Activated CD4-positive, alpha-beta memory T cell treated with anti-CD3 and anti-CD28 coated beads for 36 hours (primary cell): ENCODE data around the gene C19orf73. TPM values are rescaled to one million over a fixed set of nuclear protein-coding genes. Genes with fewer than 3 reads are reported as not detected.
"Not testable (repeated sequence)": the region's sequence is repeated elsewhere in the genome, so short reads cannot be mapped to it uniquely, and the experiment has no call there.

ENCODE experiments used
- CTCF ChIA-PET: fragments of 350-600 bp; sonication (Branson Sonifier 250); formaldehyde crosslinking; loops from one replicate; lab custom pipeline; 2021; ENCODE audit warnings: antibody characterized with exemption, inconsistent platforms; lab: Charles Lee
- POLR2A ChIA-PET: fragments of 350-600 bp; sonication (Branson Sonifier 250); formaldehyde crosslinking; loops from one replicate; lab custom pipeline; 2021; ENCODE audit warnings: antibody characterized with exemption; lab: Charles Lee
- DNase-seq: peaks from one replicate; pipeline ENCODE4 v3.0.0-alpha.2; 2020
- H3K27ac Mint-ChIP-seq: one replicate; pipeline ENCODE4 v1.8.0; 2021; ENCODE audit warnings: mixed read lengths
- H3K27me3 Mint-ChIP-seq: one replicate; pipeline ENCODE4 v1.8.0; 2021; ENCODE audit warnings: mixed read lengths
- H3K36me3 Mint-ChIP-seq: one replicate; pipeline ENCODE4 v1.8.0; 2021; ENCODE audit warnings: mixed read lengths
- H3K4me1 Mint-ChIP-seq: one replicate; pipeline ENCODE4 v1.8.0; 2021; ENCODE audit warnings: low read depth, mixed read lengths
- H3K4me3 Mint-ChIP-seq: one replicate; pipeline ENCODE4 v1.8.0; 2021; ENCODE audit warnings: mild to moderate bottlenecking, mixed read lengths
- H3K9me3 Mint-ChIP-seq: one replicate; pipeline ENCODE4 v1.8.0; 2021; ENCODE audit warnings: mixed read lengths
- intact Hi-C: fragments of 100-400 bp; cut with micrococcal nuclease; formaldehyde crosslinking; loops from one replicate; pipeline ENCODE4 v1.15.1; 2023
- total RNA-seq, 2 experiments: library from RNA; stranded (reverse); gene quantifications; one replicate each; pipeline ENCODE4 v1.2.3, GENCODE V29; 2021

The C19orf73 gene
- total RNA-seq, 2 experiments from 2014 or later: 1.4 TPM

DNA sequence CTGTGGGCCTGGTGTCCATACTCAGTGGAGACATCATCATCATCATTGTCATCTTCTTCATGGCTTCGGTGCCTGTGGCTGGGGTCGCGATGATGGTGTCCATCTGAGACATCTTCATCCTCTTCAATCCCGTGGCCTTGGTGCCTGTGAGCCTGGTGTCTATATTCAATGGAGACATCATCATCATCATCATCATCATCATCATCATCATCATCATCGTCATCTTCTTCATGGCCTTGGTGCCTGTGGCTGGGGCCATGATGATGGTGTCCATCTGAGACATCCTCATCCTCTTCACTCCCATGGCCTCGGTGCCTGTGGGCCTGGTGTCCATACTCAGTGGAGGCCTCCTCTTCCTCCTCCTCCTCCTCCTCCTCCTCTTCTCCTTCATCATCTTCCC lies 35.3 kb upstream of the C19orf73 start:
- H3K4me1 Mint-ChIP-seq: peaks cover 21% of the 10 kb centered on the region
- ChIA-PET POLR2A (no interaction called here), CTCF (no interaction called here)
- no peaks in the 10 kb centered on the region for H3K9me3 Mint-ChIP-seq
- no peak for DNase-seq
- intact Hi-C loops: no loop called here
- peaks cover 63% of the 10 kb centered on the region for H3K27me3 Mint-ChIP-seq
- no peaks in the 10 kb centered on the region for H3K36me3 Mint-ChIP-seq
- H3K4me3 Mint-ChIP-seq: no peak overlapping the region
- no peak overlapping the region for H3K27ac Mint-ChIP-seq

DNA sequence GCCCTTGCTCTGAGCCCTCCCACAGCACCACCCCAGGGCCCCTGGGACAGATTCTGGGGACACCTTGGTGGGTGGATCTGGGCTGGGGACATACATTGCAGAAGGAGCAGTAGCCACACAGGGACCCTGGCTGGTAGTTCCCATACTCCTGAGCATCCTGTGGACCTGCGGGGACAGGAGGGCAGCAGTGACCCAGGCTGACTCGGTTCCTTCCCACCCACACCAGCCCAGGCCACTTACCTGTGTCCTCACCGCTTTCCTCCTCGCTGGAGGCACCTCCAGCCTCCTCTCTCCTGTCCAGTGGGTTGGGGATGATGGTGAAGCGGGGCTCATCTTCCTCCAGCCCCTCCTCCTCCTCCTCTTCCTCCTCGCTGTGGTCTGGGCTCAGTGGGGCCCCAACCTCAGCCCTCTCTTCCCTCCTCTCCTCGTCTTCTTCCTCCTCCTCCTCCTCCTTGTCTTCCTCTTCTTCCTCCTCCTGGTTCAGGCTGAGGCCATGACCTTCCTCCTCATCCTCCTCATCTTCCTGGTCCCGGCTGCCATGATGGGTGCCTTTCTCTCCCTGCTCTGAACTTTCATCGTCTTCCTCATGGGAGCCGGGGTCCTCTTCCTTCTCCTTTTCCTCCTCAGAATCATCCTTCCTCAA lies 34.3 kb upstream of the C19orf73 start:
- intact Hi-C loops: no loop called here
- Mint-ChIP-seq H3K36me3 (no peaks in the 10 kb centered on the region), H3K4me3 (no peak overlapping the region), H3K4me1 (peaks cover 26% of the 10 kb centered on the region), H3K9me3 (no peaks in the 10 kb centered on the region), H3K27ac (no peak overlapping the region), H3K27me3 (peaks cover 66% of the 10 kb centered on the region)
- DNase-seq: no peak
- ChIA-PET CTCF (interaction anchor here (1.2 kb wide), 1 partner anchor 39 kb away, joined by 4 read pairs; the partner anchor contains the start of gene LIN7B), POLR2A (no interaction called here)

DNA sequence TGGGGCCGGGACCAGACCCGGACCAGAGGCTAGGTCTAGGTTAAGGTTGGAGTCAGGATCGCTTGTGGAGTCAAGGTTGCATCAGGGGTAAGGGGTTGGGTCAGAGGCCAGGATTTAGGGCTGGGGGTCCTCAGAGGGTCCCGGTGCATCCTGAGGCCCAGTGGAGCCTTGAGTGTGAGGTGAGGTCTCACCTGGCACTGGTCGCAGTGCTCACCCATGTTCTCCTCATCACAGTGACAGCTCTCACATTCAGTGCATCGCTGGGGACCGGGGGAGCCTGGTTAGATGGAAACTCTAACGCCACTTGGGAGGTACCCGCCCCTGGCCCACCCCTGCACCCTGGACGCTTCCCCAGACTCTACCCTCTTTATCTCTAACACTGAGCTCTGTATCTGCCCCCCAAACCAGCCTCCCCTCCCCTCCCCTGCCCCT lies 33.2 kb upstream of the C19orf73 start:
- intact Hi-C loops: no loop called here
- H3K4me3 Mint-ChIP-seq: no peak overlapping the region
- ChIA-PET CTCF (interaction anchor here (1.1 to 1.2 kb wide), 3 partner anchors 38 to 73 kb away, joined by 3 to 4 read pairs (median 4); partner anchors contain the start of gene LIN7B), POLR2A (no interaction called here)
- H3K27ac Mint-ChIP-seq: no peak overlapping the region
- peaks cover 25% of the 10 kb centered on the region for H3K4me1 Mint-ChIP-seq
- peaks cover 67% of the 10 kb centered on the region for H3K27me3 Mint-ChIP-seq
- no peaks in the 10 kb centered on the region for H3K9me3 Mint-ChIP-seq
- no peaks in the 10 kb centered on the region for H3K36me3 Mint-ChIP-seq
- no peak for DNase-seq

DNA sequence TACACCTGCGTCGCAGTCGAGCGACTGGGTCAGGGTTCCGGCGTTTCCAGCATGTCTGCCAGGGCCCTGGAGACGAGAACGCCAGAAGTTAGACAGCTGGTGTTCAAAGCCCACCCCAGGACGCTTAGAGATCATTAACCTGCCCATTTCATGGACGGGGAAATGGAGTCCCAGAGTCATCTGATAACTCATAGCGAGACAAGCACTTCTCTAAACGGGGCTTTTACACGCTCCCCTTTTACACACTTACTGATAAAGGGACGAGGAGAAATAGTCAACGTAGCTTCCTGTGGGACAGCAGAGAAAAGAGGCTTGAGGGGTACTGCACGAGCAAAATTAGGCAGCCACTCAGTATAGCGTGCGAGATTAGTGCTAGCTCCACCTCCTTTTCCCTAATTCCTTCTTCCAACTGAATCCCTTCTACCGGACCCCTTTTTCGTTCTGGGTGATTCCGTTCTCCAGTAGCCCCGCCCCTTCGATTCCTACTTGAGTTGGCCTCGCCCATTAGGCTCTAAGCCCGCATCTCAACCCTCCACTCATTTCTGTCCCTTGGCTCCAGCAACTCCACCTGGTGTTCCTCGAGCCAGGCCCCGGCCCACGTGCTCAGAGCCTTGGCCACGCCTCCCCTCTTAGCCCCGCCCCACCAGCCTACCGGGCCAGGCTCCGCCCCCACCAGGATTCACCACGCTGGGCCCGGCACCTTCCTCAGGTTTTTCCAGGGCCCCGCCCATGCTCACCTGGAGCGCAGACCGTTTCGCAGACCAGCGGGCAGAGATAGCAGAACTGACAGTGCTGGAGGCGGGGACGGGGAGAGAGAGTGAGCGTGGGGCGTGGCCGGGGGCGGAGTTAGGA lies 32.5 kb upstream of the C19orf73 start:
- CTCF ChIA-PET: interaction anchor here (0.8 to 1.9 kb wide), 4 partner anchors 37 to 364 kb away, joined by 3 to 8 read pairs (median 4); partner anchors contain the start of gene LIN7B
- Mint-ChIP-seq H3K36me3 (no peaks in the 10 kb centered on the region), H3K27ac (no peak overlapping the region), H3K27me3 (peaks cover 71% of the 10 kb centered on the region), H3K4me3 (no peak overlapping the region), H3K4me1 (peaks cover 25% of the 10 kb centered on the region), H3K9me3 (no peaks in the 10 kb centered on the region)
- POLR2A ChIA-PET: interaction anchor here (1.2 kb wide), 1 partner anchor 208 kb away, joined by 3 read pairs; no protein-coding TSS in a partner anchor
- DNase-seq: peak; percentile 52
- intact Hi-C loops: no loop called here

DNA sequence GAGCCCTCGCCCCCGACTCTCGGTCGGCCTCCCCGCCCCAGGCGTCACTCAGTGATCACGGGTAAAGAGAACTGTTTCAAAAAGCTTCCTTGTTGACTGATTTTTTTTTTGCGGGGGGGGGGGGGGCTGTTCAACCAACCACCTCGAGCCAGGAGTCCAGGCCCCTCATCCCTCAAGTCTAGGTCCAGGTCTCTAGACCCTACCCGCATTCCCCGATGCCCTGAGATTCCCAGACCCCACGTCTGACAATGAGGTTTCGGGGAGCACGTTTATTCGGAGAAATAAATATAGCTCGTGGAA lies 32.0 kb upstream of the C19orf73 start:
- H3K36me3 Mint-ChIP-seq: no peaks in the 10 kb centered on the region
- intact Hi-C loops: no loop called here
- ChIA-PET POLR2A (interaction anchor here (1.2 kb wide), 1 partner anchor 209 kb away, joined by 3 read pairs; no protein-coding TSS in a partner anchor), CTCF (interaction anchor here (0.8 to 1.9 kb wide), 4 partner anchors 36 to 363 kb away, joined by 3 to 8 read pairs (median 4); partner anchors contain the start of gene LIN7B)
- no peak overlapping the region for H3K27ac Mint-ChIP-seq
- DNase-seq: no peak
- H3K9me3 Mint-ChIP-seq: no peaks in the 10 kb centered on the region
- H3K4me1 Mint-ChIP-seq: peaks cover 25% of the 10 kb centered on the region
- H3K27me3 Mint-ChIP-seq: peaks cover 70% of the 10 kb centered on the region
- no peak overlapping the region for H3K4me3 Mint-ChIP-seq

DNA sequence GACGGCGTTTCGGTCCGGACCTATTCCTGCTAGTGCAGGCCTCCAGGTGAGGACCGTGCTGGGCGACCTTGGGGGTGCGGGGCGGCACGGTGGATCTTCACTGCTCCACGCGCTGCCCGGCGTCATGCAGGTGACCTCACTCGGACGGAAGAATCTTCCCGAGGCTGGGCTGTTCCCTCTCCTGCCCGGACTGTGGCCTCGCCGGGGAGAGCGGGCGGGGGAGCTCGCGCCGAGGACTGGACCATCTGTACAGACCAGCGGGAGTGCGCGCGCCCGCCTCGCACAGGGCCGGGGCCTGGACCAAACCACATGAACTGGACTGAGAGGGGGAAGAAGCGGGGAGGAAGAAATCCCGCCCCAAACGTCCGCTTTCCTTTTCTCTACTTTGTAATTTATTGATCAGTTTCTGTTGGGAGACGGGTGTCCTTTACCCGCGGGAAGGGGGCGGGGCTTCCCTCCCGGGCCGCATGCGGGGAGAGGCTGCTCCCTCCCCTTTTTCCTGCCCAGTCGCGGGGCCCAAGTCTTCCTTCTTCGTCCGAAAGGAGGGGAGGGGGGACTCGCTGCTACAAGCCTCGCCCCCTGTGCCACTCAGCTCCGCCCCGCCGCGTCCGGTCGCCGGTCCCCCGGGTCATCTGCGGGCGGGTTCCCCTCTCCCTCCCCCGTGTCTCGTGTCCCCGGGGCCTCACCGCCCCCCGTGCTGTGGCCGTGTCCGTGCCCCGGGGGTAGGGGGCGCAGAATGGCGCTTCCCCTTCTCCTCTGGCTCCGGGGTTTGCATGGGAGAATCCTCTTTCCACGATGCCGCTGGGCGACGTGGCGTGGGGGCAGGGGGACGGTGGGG lies 31.4 kb upstream of the C19orf73 start:
- intact Hi-C loops: no loop called here
- ChIA-PET CTCF (interaction anchor here (1.9 to 6.8 kb wide), 2 partner anchors 49 to 52 kb away, joined by 8 to 56 read pairs; no protein-coding TSS in a partner anchor), POLR2A (interaction anchor here (1.2 kb wide), 1 partner anchor 210 kb away, joined by 3 read pairs; no protein-coding TSS in a partner anchor)
- Mint-ChIP-seq H3K27me3 (peaks cover 71% of the 10 kb centered on the region), H3K4me1 (peaks cover 28% of the 10 kb centered on the region), H3K9me3 (no peaks in the 10 kb centered on the region), H3K27ac (no peak overlapping the region), H3K4me3 (peak overlapping the region; percentile 71), H3K36me3 (no peaks in the 10 kb centered on the region)
- peak; percentile 59 for DNase-seq

DNA sequence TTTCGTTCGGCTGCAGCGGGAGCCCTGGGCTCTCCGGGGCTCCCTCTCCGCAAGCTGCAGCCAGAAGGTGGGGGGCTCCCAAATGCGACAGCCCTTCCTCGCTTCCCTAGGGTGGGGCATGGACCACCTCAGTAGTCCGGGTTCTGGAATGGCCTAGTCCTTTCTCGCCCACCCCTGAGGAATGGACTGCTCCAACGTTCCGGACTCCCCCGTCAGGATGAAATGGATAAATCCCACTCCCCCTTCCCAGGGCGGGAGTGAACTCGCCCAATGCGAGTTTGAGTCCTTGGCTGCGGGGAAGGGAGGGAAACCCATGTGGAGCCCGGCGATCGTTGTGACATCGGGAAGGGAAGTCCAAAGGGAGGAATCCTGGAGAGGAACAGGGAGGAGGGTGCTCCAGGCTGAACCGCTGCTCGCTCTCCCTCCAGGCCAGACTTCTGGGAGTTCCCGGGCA lies 30.7 kb upstream of the C19orf73 start:
- Mint-ChIP-seq H3K36me3 (no peaks in the 10 kb centered on the region), H3K27me3 (peaks cover 68% of the 10 kb centered on the region), H3K4me3 (peak overlapping the region; percentile 71), H3K27ac (no peak overlapping the region), H3K4me1 (peaks cover 28% of the 10 kb centered on the region), H3K9me3 (no peaks in the 10 kb centered on the region)
- CTCF ChIA-PET: interaction anchor here (1.2 to 6.8 kb wide), 4 partner anchors 20 to 52 kb away, joined by 3 to 56 read pairs (median 6); no protein-coding TSS in a partner anchor
- POLR2A ChIA-PET: no interaction called here
- intact Hi-C loops: loop anchor here (2.0 kb wide), 1 partner anchor 31 kb away; the partner anchor contains the start of genes C19orf73 and PPFIA3
- peak; percentile 22 for DNase-seq

DNA sequence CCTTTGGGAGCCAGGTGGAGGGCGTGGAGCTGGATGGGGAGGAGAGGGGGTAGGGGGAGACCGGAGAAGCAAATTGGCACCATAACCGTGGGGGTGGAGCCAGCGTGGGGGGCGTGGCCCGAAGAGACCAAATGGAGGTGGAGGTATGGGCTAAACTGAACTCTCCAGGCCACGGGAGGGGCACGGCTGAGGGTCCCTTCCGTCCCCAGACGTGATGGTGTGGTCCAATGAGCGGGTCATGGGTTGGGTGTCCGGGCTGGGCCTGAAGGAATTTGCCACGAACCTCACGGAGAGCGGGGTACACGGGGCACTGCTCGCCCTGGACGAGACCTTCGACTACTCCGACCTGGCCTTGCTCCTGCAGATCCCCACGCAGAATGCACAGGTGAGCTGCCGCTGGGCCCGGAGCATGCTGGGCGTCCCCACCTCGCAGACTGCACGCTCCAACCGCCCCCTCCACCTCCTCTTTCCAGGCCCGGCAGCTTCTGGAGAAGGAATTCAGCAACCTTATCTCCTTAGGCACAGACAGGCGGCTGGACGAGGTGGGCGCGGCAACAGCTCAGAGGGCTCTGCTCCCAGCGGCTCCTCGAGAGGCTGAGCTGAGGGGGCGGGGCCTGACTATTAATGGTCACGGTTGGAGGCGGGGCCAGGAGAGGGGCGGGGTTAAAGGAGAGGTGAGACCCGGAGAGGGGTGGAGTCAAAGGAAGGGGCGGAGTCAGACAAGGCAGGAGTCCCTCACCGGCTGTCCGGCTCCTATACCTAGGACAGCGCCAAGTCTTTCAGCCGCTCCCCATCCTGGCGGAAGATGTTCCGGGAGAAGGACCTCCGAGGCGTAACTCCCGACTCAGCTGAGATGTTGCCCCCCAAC lies 30.1 kb upstream of the C19orf73 start:
- peaks cover 62% of the 10 kb centered on the region for H3K27me3 Mint-ChIP-seq

DNA sequence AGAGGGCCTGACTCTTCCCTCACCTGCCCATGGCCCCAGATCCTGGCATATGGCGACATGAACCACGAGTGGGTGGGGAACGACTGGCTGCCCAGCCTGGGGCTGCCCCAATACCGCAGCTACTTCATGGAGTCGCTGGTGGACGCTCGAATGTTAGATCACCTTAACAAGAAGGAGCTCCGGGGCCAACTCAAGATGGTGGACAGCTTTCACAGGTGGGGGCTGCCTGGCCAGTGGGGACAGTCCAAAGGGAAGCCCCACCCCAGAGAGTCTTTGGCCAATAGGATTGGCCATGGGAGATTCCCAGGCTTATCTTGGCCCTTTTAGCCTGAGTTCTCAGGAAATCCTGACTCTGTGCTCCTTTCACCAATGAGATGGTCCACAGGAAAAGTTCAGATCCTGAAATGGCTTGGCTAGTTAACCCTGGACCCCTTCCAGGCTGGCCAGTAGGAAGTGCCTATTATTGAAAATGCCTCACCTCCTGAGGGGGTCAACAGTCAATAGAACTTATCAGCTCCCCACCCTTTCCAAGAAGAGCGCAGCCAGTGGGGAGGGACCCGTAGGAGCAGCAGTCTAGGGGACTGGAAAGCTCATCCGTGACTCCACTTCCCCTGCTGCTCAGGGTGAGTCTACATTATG lies 29.2 kb upstream of the C19orf73 start:
- H3K4me1 Mint-ChIP-seq: peaks cover 28% of the 10 kb centered on the region
- H3K27ac Mint-ChIP-seq: no peak overlapping the region
- POLR2A ChIA-PET: interaction anchor here (0.6 kb wide), 1 partner anchor 352 kb away, joined by 3 read pairs; no protein-coding TSS in a partner anchor
- peaks cover 56% of the 10 kb centered on the region for H3K27me3 Mint-ChIP-seq
- CTCF ChIA-PET: interaction anchor here (1.0 to 6.8 kb wide), 7 partner anchors 15 to 181 kb away, joined by 3 to 56 read pairs (median 4); partner anchors contain the start of gene LIN7B
- no peaks in the 10 kb centered on the region for H3K9me3 Mint-ChIP-seq
- no peak for DNase-seq
- intact Hi-C loops: loop anchor here (2.0 kb wide), 1 partner anchor 29 kb away; the partner anchor contains the start of genes C19orf73 and PPFIA3
- no peaks in the 10 kb centered on the region for H3K36me3 Mint-ChIP-seq
- H3K4me3 Mint-ChIP-seq: no peak overlapping the region

More for the DNA sequence above, 30.1 kb upstream of the C19orf73 start:
- H3K4me1 Mint-ChIP-seq: peaks cover 28% of the 10 kb centered on the region
- H3K36me3 Mint-ChIP-seq: no peaks in the 10 kb centered on the region
- peak overlapping the region; percentile 46 for H3K4me3 Mint-ChIP-seq
- no peak overlapping the region for H3K27ac Mint-ChIP-seq
- POLR2A ChIA-PET: no interaction called here
- H3K9me3 Mint-ChIP-seq: no peaks in the 10 kb centered on the region
- peak; percentile 90 for DNase-seq
- intact Hi-C loops: loop anchor here (2.0 kb wide), 1 partner anchor 30 kb away; the partner anchor contains the start of genes C19orf73 and PPFIA3
- CTCF ChIA-PET: interaction anchor here (1.0 to 6.8 kb wide), 5 partner anchors 19 to 182 kb away, joined by 3 to 56 read pairs (median 4); partner anchors contain the start of gene LIN7B

DNA sequence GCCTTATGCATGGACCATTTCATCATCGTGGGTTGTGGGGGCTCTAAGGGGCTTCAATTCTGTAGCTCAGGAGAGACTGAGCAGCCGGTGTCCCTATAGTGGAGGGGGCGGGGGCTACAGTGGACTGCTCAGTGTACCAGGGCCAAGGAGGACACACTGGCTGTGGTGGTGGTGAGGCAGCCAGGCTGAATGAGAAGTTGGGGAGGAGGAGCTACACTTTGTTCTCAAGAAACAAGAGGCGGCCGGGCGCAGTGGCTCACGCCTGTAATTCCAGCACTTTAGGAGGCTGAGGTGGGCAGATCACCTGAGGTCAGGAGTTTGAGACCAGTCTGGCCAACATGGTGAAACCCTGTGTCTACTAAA lies 27.4 kb upstream of the C19orf73 start:
- POLR2A ChIA-PET: interaction anchor here (0.9 kb wide), 1 partner anchor 18 kb away, joined by 3 read pairs; no protein-coding TSS in a partner anchor
- H3K4me3 Mint-ChIP-seq, H3K36me3 Mint-ChIP-seq, DNase-seq, H3K27ac Mint-ChIP-seq, H3K9me3 Mint-ChIP-seq: not testable (repeated sequence)
- intact Hi-C loops: loop anchor here (1.0 to 2.0 kb wide), 2 partner anchors 49 to 72 kb away; no protein-coding TSS in a partner anchor
- CTCF ChIA-PET: interaction anchor here (0.6 to 6.8 kb wide), 20 partner anchors 9 to 877 kb away, joined by 3 to 56 read pairs (median 4); partner anchors contain the start of genes GYS1, KCNA7, LIN7B and PPFIA3
- peaks cover 50% of the 10 kb centered on the region for H3K27me3 Mint-ChIP-seq
- H3K4me1 Mint-ChIP-seq: peaks cover 31% of the 10 kb centered on the region
